Tibial nerve (tissue), 3 donors: ENCODE measurements around the gene IL17RE.

Experiments used
- CTCF ChIP-seq, 5 experiments: fragments of 200-600 bp in 3 of 5; fragments of 450-650 bp in 2 of 5; sonication (generic) in 3 of 5; IDR thresholded peaks; one replicate each; pipeline ENCODE4 v1.5.1; 2016 to 2019; ENCODE audit warnings: antibody characterized with exemption in 5 of 5, mild to moderate bottlenecking in 3 of 5, moderate library complexity in 2 of 5
- POLR2A ChIP-seq, 2 donors: fragments of 450-650 bp; IDR thresholded peaks; one replicate each; pipeline ENCODE4 v1.6.1; 2017; ENCODE audit warnings: antibody characterized with exemption in 2 of 2, mild to moderate bottlenecking in 2 of 2, moderate library complexity in 2 of 2

- TF ChIP-seq POLR2A (IDR thresholded peaks at IDR 0.05): no peak
- peak; percentile 63 to 94 (median 81) for TF ChIP-seq CTCF (IDR thresholded peaks at IDR 0.05)
These were observed 30.4 kb downstream of the IL17RE start for GRCh38 chr3:9932843-9933560.
